Tibial nerve (tissue), 4 donors: ENCODE measurements around the gene RBM45.

Source experiments
- EP300 ChIP-seq, 2 donors: sonication (generic); formaldehyde crosslinking; IDR thresholded peaks; one replicate each; pipeline ENCODE4 v1.6.1; 2017; ENCODE audit warnings: antibody characterized with exemption in 2 of 2, mild to moderate bottlenecking in 1 of 2
- POLR2A ChIP-seq, 2 donors: fragments of 450-650 bp; IDR thresholded peaks; one replicate each; pipeline ENCODE4 v1.6.1; 2017; ENCODE audit warnings: antibody characterized with exemption in 2 of 2, mild to moderate bottlenecking in 2 of 2, moderate library complexity in 2 of 2
- TF ChIP-seq, protein P1 (sequence below), 5 experiments: fragments of 200-600 bp in 3 of 5; fragments of 450-650 bp in 2 of 5; sonication (generic) in 3 of 5; IDR thresholded peaks; one replicate each; pipeline ENCODE4 v1.5.1; 2016 to 2019; ENCODE audit warnings: antibody characterized with exemption in 5 of 5, mild to moderate bottlenecking in 3 of 5, moderate library complexity in 2 of 5

DNA sequence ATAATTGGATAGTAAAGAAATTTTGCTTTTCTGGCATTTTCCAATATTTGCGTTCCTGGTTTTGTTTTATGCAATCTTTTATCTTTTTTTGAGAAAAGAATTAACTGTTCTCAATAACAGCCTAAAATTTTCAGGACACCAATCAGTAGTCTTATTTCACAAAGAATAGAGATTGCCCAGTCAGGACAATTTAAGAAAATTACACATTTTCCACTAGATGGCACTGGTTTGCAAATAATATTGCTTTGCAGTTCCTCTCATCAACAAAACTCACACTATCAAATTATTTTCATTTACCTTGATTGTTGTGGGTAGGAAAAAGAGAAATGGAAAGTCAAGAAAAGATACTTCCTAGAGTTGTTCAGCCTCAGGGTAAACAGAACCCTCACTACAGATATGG lies 2.4 kb upstream of the RBM45 start:
- TF ChIP-seq, protein P1, sequence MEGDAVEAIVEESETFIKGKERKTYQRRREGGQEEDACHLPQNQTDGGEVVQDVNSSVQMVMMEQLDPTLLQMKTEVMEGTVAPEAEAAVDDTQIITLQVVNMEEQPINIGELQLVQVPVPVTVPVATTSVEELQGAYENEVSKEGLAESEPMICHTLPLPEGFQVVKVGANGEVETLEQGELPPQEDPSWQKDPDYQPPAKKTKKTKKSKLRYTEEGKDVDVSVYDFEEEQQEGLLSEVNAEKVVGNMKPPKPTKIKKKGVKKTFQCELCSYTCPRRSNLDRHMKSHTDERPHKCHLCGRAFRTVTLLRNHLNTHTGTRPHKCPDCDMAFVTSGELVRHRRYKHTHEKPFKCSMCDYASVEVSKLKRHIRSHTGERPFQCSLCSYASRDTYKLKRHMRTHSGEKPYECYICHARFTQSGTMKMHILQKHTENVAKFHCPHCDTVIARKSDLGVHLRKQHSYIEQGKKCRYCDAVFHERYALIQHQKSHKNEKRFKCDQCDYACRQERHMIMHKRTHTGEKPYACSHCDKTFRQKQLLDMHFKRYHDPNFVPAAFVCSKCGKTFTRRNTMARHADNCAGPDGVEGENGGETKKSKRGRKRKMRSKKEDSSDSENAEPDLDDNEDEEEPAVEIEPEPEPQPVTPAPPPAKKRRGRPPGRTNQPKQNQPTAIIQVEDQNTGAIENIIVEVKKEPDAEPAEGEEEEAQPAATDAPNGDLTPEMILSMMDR (IDR thresholded peaks at IDR 0.05) = peak; percentile 43 to 57 (median 47)
- TF ChIP-seq EP300 (IDR thresholded peaks at IDR 0.05) (no peak), POLR2A (IDR thresholded peaks at IDR 0.05) (no peak)
